K562 (cell line): Measurements from ENCODE around the gene IFI30. TPM values are rescaled to one million over a fixed set of nuclear protein-coding genes. Genes with fewer than 3 reads are reported as not detected.

Experiments used
- ATAC-seq: fragments of 200-7000 bp; cut with Tn5 transposase; 3 replicates; pipeline ENCODE4 v1.9.1; 2020; ENCODE audit warnings: moderate library complexity
- BruUV-seq: library from RNA; stranded (reverse); fragments of 400-500 nt; replicated peaks from 2 replicates; lab custom pipeline; 2021; lab: Mats Ljungman, UMichigan
- CTCF ChIA-PET: fragments of 300-600 bp; formaldehyde crosslinking; extraction: SDS; loops from one replicate; lab custom pipeline; 2021; ENCODE audit warnings: low intra/inter-chr PET ratio; lab: Yijun Ruan, JAX
- POLR2A ChIA-PET: fragments of 300-600, 350-650 bp; sonication (Branson Sonifier 250); formaldehyde crosslinking; extraction: SDS; loops from one replicate; lab custom pipeline; 2021; ENCODE audit warnings: antibody characterized with exemption, inconsistent platforms; lab: Yijun Ruan, JAX
- DNase-seq, 4 experiments: peaks; one replicate each; pipeline versions ENCODE4 v3.0.0 to v3.0.0-alpha.2; 2011 to 2018; ENCODE audit warnings: low spot score in 3 of 4, mixed read lengths in 3 of 4; ENCODE audit errors: extremely low read depth in 1 of 4
- FAIRE-seq: peaks from 2 replicates; lab custom pipeline; 2011; peaks lifted over from hg19 to GRCh38; lab: Jason Lieb, UNC
- H2AFZ ChIP-seq: 2 replicates; pipeline ENCODE4 v1.6.0; 2011; ENCODE audit warnings: low read depth, low read length, control low read depth, inconsistent platforms
- H3K27ac ChIP-seq: fragments of 200-600 bp; 3 replicates; pipeline ENCODE4 v1.8.0; 2011; ENCODE audit warnings: low read depth, mild to moderate bottlenecking, control low read depth, inconsistent platforms, low read length, moderate library complexity, mixed read lengths; ENCODE audit errors: extremely low read depth
- H3K27me3 ChIP-seq, 2 experiments: fragments of 300-600 bp in 1 of 2; 2 replicates in 1 of 2; 3 replicates in 1 of 2; pipeline versions ENCODE4 v1.6.0 to v1.8.0; 2011; ENCODE audit warnings: inconsistent platforms in 2 of 2, low read length in 2 of 2, mild to moderate bottlenecking in 1 of 2, mixed read lengths in 1 of 2, moderate library complexity in 1 of 2; ENCODE audit not compliant: control insufficient read depth in 2 of 2, insufficient read depth in 2 of 2
- H3K36me3 ChIP-seq: fragments of 300-600 bp; 3 replicates; pipeline ENCODE4 v1.8.0; 2011; ENCODE audit warnings: mild to moderate bottlenecking, low read length, inconsistent platforms; ENCODE audit not compliant: control insufficient read depth, insufficient read depth
- H3K4me1 ChIP-seq, 2 experiments: fragments of 200-600 bp in 1 of 2; replicated peaks in 1 of 2; 2 replicates in 1 of 2; 3 replicates in 1 of 2; pipeline versions ENCODE4 v1.5.1 to v1.8.0; 2011; ENCODE audit warnings: inconsistent platforms in 2 of 2, low read length in 2 of 2, mild to moderate bottlenecking in 1 of 2, mixed read lengths in 1 of 2, moderate library complexity in 1 of 2; ENCODE audit not compliant: control insufficient read depth in 2 of 2, insufficient read depth in 2 of 2
- H3K4me2 ChIP-seq: 2 replicates; pipeline ENCODE4 v1.6.1; 2011; ENCODE audit warnings: low read length, control low read depth, inconsistent platforms, mixed read lengths; ENCODE audit not compliant: insufficient read depth
- H3K4me3 ChIP-seq: fragments of 200-600 bp; sonication (generic), shearing (Covaris generic); 2 replicates; pipeline ENCODE4 v1.5.1; 2016; ENCODE audit warnings: control low read depth, inconsistent platforms
- H3K79me2 ChIP-seq: fragments of 200-600 bp; 3 replicates; pipeline ENCODE4 v1.8.0; 2011; ENCODE audit warnings: low read length, inconsistent platforms; ENCODE audit not compliant: control insufficient read depth, insufficient read depth
- H3K9ac ChIP-seq, 2 experiments: 2 replicates each; pipeline versions ENCODE4 v1.6.0 to v1.6.1; 2011; ENCODE audit warnings: low read depth in 2 of 2, low read length in 2 of 2, control low read depth in 1 of 2, inconsistent platforms in 1 of 2, mild to moderate bottlenecking in 1 of 2, mixed read lengths in 1 of 2; ENCODE audit not compliant: insufficient read depth in 1 of 2
- H3K9me1 ChIP-seq: one replicate; pipeline ENCODE4 v1.6.0; 2011; ENCODE audit warnings: inconsistent platforms, mild to moderate bottlenecking, low read length, moderate library complexity; ENCODE audit not compliant: control insufficient read depth, insufficient read depth
- H3K9me3 ChIP-seq: replicated peaks from 2 replicates; pipeline ENCODE4 v1.5.1; 2011; ENCODE audit warnings: low read depth, low read length, inconsistent platforms; ENCODE audit not compliant: control insufficient read depth, insufficient read depth
- H4K20me1 ChIP-seq: replicated peaks from 2 replicates; pipeline ENCODE4 v1.6.1; 2011; ENCODE audit warnings: low read length, inconsistent platforms, mixed read lengths; ENCODE audit not compliant: control insufficient read depth, insufficient read depth
- BCOR ChIP-seq: fragments of 450-650 bp; IDR thresholded peaks from 2 replicates; pipeline ENCODE4 v1.6.1; 2016
- EGR1 ChIP-seq: fragments of 450-650 bp; conservative IDR thresholded peaks from 2 replicates; pipeline ENCODE4 v1.6.1; 2017; ENCODE audit warnings: mild to moderate bottlenecking
- HDAC6 ChIP-seq: IDR thresholded peaks from 2 replicates; pipeline ENCODE4 v1.6.1; 2012; ENCODE audit warnings: low read depth, mild to moderate bottlenecking, control low read depth, inconsistent platforms, low read length, moderate library complexity
- MTA3 ChIP-seq: fragments of 450-650 bp; formaldehyde crosslinking; IDR thresholded peaks from 2 replicates; pipeline ENCODE4 v1.6.1; 2017; ENCODE audit warnings: mild to moderate bottlenecking, borderline replicate concordance
- NUFIP1 ChIP-seq: fragments of 450-650 bp; IDR thresholded peaks from 2 replicates; pipeline ENCODE4 v1.6.1; 2018; ENCODE audit not compliant: partially characterized antibody
- SUPT5H ChIP-seq: fragments of 450-650 bp; IDR thresholded peaks from 2 replicates; pipeline ENCODE4 v1.6.1; 2016
- ZBTB33 ChIP-seq: sonication (generic); formaldehyde crosslinking; IDR thresholded peaks from 2 replicates; pipeline ENCODE4 v1.8.1; 2023; ENCODE audit warnings: mild to moderate bottlenecking, missing genetic modification reagents
- ZNF277 ChIP-seq: fragments of 250-450 bp; sonication (Bioruptor Pico); IDR thresholded peaks from 2 replicates; pipeline ENCODE4 v1.8.0; 2022; ENCODE audit warnings: inconsistent platforms, mild to moderate bottlenecking, moderate library complexity, borderline replicate concordance
- ZNF696 ChIP-seq: fragments of 250-450 bp; sonication (Bioruptor Pico); conservative IDR thresholded peaks from 2 replicates; pipeline ENCODE4 v1.4.0; 2020; ENCODE audit warnings: mild to moderate bottlenecking, moderate library complexity
- WGBS: fragments of 100-300 bp; shearing (Covaris generic); methylation state at CpG from one replicate; pipeline ENCODE4 v1.1.6; 2016; ENCODE audit warnings: low coverage, mixed read lengths; ENCODE audit not compliant: insufficient coverage; ENCODE audit errors: missing lambda C conversion rate; 5-methylcytosine and 5-hydroxymethylcytosine counted together
- in situ Hi-C: fragments of 300-500 bp; cut with MboI; formaldehyde crosslinking; loops from 4 replicates; pipeline ENCODE4 v1.15.0; 2018; ENCODE audit warnings: inconsistent platforms, mixed read lengths
- intact Hi-C: fragments of 100-400 bp; cut with micrococcal nuclease; formaldehyde crosslinking; loops from 2 replicates; pipeline ENCODE4 v1.14.2; 2022
- polyA plus RNA-seq, 8 experiments: library from polyadenylated mRNA; depleted of rRNA in 4 of 8; stranded (reverse) in 5 of 8; unstranded in 3 of 8; fragments of >200 nt; fragmentation: Nextera tagmentation in 2 of 8; fragmentation: Illumina TruSeq in 1 of 8; extraction: Ambion mirVana in 2 of 8; extraction: Trizol in 1 of 8; gene quantifications; 2 replicates each; pipeline versions ENCODE4 v1.2.1 to v1.2.3, GENCODE V29; 2011 to 2014; ENCODE audit warnings: inconsistent platforms in 1 of 8, missing spikeins in 1 of 8
- total RNA-seq, 7 experiments: library from RNA; depleted of rRNA in 6 of 7; stranded (reverse); fragments of >200 nt in 6 of 7; fragmentation: Illumina TruSeq in 2 of 7; extraction: Trizol in 2 of 7; gene quantifications; 2 replicates each; pipeline versions ENCODE4 v1.2.1 to v1.2.3, GENCODE V29; 2011 to 2021; ENCODE audit warnings: low replicate concordance in 1 of 7
- TF ChIP-seq, protein P1 (sequence below): fragments of 450-650 bp; IDR thresholded peaks from 2 replicates; pipeline ENCODE4 v1.6.1; 2018; ENCODE audit not compliant: partially characterized antibody

Gene IFI30
- total and polyA plus RNA-seq, 9 of the 15 experiments (the other 6 are each of a cell fraction or from before 2014, with no cell fraction given): 63.7 to 430 (median 109) TPM

DNA sequence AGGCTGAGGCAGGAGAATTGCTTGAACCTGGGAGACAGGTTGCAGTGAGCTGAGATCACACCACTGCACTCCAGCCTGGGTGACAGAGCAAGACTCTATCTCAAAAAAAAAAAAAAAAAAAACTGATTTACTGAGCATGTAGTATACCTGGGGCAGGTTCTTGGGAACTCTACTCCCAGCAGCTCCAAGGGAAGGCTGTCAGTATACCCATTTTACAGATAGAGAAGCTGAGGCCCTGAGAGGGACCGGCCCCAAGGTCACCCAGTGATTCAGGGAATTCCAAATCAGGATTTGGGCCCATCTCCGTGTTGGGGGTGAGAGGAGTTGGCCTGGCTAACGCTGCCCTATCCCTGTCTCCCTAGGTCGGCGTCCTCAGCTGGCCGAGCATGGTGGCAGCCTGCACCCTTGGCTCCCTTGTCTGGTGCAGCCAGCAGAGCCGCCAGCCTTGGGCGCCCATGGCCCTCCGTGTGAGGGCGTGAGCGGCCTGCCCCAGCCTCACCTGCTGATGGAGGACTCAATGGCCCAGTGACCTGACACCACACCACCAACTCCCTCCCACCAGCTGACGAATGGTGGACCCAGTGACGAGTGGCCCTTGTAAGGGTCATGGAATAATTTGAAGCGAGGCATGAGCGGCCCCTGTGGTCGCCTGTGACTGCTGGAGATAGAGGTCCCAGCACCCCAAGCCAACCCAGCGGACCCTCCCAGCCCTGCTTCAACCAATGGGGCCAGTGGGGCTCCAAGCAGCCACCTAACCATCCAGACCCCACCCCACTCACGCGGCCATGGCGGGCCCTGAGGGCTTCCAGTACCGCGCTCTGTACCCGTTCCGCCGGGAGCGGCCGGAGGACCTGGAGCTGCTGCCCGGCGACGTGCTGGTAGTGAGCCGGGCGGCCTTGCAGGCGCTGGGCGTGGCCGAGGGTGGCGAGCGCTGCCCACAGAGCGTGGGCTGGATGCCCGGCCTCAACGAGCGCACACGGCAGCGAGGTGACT is 18.2 kb upstream of the IFI30 start (continued):
- peak; percentile 68; the same call in 1 of the 2 replicates for TF ChIP-seq ZBTB33 (CRISPR knock-in tag)
- TF ChIP-seq NUFIP1: no peak
- peak; percentile 77 for TF ChIP-seq BCOR
- TF ChIP-seq HDAC6: no peak
- no peak for TF ChIP-seq ZNF696 (CRISPR knock-in tag)

DNA sequence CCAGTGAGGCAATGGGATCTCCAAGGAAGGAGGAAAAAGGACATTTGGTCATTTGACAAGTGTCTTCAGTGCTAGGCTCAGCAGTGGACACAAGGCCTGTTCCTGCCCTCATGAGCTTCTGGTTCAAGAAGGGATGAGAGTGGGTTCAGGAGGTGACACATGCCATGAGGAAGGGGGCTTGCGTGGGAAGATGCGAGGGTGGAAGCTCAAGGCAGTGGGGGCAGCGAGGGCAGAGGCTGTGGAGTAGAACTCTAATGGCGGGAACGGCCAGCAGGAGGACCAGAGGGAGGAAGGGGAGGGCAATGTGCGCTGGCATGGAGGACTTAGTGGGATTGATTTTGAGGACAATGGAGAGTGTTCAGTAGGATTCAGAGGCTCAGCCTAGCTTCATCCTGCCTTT is 17.3 kb upstream of the IFI30 start:
- no TSS peak for BruUV-seq
- H2AFZ ChIP-seq: no peak overlapping the region
- DNase-seq: no peak
- intact Hi-C loops: loop anchor here (10.0 kb wide), 2 partner anchors 91 to 211 kb away; no protein-coding TSS in a partner anchor
- peaks cover 19% of the 10 kb centered on the region for H4K20me1 ChIP-seq
- peak overlapping the region; percentile 53 for H3K27ac ChIP-seq
- H3K4me2 ChIP-seq: peak overlapping the region; percentile 64; the same call in 1 of the 2 replicates
- in situ Hi-C loops: no loop called here
- no peaks in the 10 kb centered on the region for H3K9me1 ChIP-seq
- peaks cover 58% of the 10 kb centered on the region for H3K79me2 ChIP-seq
- POLR2A ChIA-PET: interaction anchor here (0.6 to 1.2 kb wide), 3 partner anchors 15 to 34 kb away, joined by 3 to 4 read pairs (median 3); no protein-coding TSS in a partner anchor
- peaks cover 43 to 78% of the 10 kb centered on the region in 2 experiments for H3K4me1 ChIP-seq
- H3K4me3 ChIP-seq: no peak overlapping the region
- FAIRE-seq: no peak
- H3K36me3 ChIP-seq: peaks cover 42% of the 10 kb centered on the region; the same call in 2 of the 3 replicates
- WGBS: 72% methylated on average over 6 of the region's 6 CpGs
- ATAC-seq: no peak
- CTCF ChIA-PET: interaction anchor here (1.1 kb wide), 1 partner anchor 94 kb away, joined by 4 read pairs; no protein-coding TSS in a partner anchor
- peak overlapping the region; percentile 4 to 87 for H3K9ac ChIP-seq
- no peaks in the 10 kb centered on the region for H3K9me3 ChIP-seq
- H3K27me3 ChIP-seq: no peaks in the 10 kb centered on the region
- TF ChIP-seq MTA3: no peak
- TF ChIP-seq, protein P1, sequence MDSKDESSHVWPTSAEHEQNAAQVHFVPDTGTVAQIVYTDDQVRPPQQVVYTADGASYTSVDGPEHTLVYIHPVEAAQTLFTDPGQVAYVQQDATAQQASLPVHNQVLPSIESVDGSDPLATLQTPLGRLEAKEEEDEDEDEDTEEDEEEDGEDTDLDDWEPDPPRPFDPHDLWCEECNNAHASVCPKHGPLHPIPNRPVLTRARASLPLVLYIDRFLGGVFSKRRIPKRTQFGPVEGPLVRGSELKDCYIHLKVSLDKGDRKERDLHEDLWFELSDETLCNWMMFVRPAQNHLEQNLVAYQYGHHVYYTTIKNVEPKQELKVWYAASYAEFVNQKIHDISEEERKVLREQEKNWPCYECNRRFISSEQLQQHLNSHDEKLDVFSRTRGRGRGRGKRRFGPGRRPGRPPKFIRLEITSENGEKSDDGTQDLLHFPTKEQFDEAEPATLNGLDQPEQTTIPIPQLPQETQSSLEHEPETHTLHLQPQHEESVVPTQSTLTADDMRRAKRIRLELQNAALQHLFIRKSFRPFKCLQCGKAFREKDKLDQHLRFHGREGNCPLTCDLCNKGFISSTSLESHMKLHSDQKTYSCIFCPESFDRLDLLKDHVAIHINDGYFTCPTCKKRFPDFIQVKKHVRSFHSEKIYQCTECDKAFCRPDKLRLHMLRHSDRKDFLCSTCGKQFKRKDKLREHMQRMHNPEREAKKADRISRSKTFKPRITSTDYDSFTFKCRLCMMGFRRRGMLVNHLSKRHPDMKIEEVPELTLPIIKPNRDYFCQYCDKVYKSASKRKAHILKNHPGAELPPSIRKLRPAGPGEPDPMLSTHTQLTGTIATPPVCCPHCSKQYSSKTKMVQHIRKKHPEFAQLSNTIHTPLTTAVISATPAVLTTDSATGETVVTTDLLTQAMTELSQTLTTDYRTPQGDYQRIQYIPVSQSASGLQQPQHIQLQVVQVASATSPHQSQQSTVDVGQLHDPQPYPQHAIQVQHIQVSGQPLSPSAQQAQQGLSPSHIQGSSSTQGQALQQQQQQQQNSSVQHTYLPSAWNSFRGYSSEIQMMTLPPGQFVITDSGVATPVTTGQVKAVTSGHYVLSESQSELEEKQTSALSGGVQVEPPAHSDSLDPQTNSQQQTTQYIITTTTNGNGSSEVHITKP: no peak
- no peak for TF ChIP-seq ZNF277 (CRISPR knock-in tag)
- peak; percentile 30; the same call in 1 of the 2 replicates for TF ChIP-seq EGR1
- no peak for TF ChIP-seq SUPT5H
